Amniotic epithelial cell (primary cell): Measurements from ENCODE around the gene ZNF688.
A peak's percentile ranks its signal among the peaks of the same experiment; 100 is the strongest.
"Not testable (repeated sequence)": the region's sequence is repeated elsewhere in the genome, so short reads cannot be mapped to it uniquely, and the experiment has no call there.

Experiments used
- DNase-seq: peaks from one replicate; pipeline ENCODE4 v3.0.0-alpha.2; 2010; ENCODE audit warnings: low read depth

Gene ZNF688

DNA sequence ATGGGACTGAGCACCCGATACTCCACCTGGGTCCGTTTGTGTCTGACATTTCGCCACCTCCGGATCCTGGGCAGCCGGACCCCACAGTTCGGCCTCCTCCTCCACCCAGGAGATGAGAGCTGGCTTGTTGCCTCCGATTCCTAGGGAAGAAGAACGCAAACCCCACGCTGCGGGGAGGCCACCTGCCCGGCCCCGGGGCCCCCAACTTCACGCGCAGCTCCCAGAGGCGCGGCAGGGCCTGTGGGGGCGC is 13.9 kb downstream of the ZNF688 start:
- DNase-seq: no peak

DNA sequence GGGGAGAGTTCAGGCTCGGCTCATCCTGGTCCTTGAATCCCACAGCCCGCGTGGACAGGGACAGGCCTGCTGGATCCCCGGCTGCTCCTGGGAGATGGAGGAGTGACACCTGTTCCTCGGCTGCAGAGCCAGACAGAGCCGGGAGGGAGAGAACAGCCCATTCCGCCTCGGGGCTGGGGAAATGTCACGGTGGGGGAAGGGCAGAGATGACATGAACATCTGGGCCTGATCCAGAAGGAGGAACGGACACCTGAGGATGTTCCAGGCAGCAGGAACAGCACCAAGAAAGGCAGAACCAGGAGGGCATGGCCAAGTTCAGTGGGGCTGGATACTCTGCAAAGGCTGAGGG is 15.4 kb downstream of the ZNF688 start:
- no peak for DNase-seq

DNA sequence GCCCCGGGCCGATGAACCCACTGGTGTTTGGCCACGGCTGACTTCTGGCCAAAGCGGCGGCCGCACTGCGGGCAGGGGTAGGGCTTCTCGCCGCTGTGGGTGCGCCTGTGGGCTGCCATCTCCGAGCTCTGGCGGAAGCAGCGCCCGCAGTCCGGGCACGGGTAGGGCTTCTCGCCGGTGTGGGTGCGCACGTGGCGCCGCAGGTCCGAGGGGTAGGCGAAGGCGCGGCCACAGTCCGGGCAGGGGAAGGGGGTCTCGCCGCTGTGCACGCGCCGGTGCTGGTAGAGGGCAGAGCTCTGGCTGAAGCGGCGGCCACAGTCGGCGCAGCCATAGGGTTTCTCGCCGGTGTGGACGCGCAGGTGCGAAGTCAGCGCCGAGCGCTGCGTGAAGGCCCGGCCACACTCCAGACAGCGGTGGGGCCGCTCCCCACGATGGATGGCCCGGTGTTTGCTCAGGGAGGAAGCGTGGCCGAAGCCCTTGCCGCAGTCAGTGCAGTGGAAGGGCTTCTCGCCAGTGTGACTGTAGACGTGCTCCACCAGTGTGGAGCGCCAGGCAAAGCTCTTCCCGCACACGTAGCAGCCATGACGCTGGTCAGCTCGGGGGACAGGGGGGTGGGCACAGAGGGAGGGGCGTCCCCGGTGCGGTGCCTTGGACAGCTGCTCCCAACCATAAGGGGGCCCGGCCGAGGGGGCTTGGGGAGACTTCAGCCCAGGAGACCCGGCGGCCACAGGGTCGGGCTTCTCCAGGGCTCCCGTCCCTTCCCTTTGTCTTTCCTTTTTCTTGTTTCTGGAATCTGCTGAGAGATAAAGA is 16.0 kb downstream of the ZNF688 start:
- no peak for DNase-seq

DNA sequence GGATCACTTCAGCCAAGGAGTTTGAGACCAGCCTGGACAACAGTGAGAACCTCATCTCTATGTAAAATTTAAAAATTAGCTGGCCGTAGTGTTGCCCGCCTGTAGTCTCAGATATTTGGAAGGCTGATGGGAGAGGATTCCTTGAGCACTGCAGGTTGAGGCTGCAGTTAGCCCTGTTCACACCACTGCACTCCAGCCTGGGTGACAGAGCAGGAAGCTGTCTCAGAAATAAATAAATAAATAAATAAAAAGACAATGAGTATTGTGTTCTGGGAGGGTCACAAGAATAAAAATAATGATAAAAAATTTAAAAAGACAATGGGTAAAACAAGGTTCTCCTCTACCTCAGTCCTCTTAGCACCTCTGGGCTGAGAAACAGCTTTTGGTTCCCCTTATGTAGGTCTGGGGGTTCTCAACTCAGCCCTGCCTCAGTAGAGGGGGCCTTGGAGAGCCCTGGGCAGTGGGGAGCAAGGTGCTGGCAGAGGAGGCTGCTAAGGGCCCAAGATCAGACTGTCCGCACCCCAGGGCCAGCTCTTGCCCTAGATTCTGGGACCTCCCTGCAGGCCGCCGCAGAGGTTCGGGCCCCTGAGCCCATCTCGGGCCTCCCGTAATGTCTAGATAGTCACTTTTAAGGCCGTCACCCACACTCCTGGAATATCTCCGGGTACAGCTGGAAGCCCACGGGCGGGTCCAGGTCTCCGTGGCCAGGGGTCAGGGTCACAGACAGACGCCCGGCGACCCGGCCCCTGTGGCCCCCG is 16.8 kb downstream of the ZNF688 start:
- no peak for DNase-seq

DNA sequence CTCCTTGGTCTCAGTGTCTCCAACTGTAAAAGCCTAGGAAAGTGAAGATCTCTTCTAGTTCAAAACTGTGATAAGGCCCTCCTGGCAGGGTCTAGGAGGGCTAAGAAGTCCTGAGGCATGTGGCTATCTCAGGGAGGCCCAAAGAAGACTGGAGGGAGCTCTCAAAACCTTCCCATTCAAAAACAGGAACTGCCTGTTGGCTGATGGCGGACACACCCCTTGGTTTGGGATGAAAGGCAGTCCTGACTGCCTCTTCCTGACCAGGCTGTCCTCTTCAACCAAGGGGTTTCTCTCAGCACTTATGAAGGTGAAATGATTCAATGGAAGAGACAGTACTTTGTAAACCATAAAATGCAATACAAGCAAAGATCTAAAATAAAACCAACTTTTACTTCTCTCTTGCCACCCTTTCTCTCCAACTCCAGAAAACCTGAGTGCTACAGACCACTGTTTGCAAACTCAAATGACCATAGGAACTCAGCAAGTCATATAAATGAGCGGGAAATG is 18.1 kb downstream of the ZNF688 start:
- no peak for DNase-seq

DNA sequence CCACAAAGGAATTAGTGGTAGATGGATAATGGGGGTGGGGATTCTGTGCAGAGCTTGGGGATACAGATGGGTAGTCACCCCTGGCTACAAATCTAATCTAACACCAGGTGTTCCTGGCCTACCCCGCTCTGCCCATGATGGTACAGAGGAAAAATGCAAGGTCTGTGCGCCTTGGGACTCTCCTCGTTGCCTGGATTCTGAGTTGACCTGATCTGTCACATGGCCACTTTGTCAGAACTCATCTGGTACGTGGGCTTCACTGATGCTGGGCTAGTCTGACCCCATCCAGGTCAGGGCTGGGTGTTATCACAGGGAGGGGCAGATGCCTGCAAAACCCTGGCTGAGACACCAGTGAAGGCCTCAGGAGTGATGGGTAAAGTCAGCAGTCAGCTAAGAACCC is 18.6 kb downstream of the ZNF688 start:
- DNase-seq: no peak

DNA sequence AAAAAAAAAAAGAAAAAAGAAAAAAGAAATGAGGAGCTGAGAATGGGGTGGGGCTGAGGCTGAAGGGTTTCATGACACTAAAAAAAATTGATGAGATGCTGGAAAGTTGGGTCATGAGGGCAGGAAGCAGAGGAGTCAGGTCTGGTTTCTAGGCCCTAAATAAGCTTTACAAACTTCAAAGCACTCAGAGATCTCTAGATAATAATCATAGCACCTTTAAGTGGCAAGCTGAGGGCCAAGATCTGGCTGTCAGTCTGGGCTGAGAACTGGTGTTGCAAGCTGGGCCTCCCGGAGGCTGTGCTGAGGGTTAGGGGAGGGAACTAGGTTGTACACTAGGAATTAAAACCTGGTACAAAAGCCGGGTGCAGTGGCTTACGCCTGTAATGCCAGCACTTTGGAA is 19.7 kb downstream of the ZNF688 start:
- DNase-seq: peak; percentile 43

DNA sequence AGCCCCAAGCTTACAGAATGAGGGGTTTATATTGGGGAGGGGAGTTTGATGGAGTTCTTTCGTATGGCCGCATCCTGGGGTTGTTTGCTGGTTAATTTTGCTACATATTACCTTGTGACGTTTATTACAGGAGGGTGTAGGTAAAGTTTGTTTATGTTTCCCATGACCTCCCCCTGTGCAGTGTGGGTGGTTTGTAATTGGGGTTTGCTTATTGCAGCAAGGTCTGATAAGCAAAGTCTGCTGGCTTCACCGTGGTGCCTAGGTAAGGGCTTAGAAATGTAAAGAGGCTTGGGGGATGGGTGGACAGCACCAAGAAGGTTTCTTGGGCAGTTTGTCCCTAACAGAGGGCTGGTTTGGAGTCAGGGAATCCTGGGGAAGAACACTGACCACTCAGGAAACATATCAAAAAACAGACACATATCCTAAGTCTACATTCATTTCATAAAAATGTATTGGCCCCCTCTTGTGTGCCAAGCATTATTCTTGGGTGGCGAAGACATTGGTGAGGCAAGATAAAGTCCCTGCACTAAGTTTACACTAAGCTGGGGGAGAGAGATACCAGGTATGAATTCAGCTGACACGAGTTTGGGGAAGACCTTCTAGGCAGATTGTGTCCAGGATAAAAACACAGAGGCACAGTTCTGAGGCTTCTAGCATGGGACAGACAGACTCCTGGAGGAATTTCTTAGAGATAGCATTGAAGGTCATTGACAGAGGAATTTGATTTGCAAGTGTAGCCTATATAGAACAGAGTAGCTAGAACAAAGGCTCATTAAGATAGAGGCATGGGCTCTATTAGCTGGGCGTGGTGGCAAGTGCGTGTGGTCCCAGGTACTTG is 22.9 kb downstream of the ZNF688 start:
- DNase-seq: peak; percentile 39

DNA sequence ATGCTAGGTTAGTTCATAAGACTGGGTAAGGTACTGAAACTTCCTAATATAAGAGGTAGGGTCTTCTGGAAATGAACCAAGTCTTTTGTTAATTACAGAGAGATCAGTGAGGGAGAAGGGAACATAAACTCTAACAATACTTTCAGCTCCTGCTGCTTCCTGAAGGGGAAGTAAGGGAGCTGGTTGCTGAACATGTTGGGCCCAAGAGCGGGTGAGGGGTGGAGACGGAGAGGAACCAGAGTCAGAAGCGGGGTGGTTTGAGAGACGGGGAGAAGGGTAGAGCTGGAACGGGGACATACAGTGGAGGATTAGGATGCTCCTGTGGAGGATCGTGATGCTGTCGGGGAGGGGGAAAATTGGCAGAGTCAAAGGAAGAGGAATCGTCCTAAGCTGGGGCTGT is 25.4 kb downstream of the ZNF688 start:
- no peak for DNase-seq

DNA sequence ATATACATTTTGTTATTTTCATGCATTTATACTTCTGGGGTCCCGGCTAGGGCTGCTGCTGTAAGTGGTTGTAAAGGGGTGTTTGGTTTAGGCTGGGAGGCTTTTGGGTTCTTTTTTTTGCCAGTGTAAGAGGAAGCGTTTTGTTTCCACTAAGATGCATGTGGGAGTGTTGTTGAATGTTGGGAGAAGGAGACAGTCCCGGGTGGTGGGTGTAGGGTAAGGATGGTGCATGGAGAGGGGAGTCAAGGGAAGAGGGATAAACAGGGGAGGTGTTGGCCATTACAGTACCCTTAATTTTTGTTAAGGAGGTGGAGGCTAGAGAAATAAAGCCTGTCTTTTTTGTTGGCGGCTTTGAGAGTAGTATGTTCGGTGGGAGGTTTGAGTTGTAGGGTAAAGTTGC is 28.4 kb downstream of the ZNF688 start:
- DNase-seq: no peak

DNA sequence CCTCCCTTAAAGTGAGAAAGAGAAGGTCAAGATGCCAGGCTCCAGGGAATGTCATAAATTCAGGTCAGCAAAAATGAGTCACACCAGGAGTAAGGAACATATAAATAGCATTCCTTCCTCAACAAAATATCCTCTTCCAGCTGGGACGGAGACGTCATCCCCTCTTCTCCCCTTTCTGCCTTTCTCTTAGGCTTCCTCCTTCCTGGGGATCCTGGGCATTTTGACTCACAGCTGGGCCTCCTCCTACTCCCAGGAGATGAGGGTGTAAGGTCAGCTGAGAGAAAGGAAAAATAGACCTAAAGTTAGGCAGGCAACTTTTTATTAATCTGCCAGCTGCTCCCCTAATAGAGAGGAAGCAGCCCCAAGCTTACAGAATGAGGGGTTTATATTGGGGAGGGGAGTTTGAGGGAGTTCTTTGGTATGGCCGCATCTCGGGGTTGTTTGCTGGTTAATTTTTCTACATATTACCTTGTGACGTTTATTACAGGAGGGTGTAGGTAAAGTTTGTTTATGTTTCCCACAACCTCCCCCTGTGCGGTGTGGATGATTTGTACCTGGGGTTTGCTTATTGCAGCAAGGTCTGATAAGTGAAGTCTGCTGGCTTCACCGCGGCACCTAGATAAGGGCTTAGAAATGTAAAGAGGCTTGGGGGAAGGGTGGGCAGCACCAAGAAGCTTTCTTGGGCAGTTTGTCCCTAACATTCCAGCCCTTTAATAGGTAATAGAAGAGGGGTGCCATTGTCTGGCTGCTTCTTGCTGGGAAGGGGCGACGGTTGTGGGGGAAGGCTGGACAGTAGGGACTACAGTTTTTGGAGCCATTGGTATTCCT is 29.8 kb downstream of the ZNF688 start:
- DNase-seq: peak; percentile 89

DNA sequence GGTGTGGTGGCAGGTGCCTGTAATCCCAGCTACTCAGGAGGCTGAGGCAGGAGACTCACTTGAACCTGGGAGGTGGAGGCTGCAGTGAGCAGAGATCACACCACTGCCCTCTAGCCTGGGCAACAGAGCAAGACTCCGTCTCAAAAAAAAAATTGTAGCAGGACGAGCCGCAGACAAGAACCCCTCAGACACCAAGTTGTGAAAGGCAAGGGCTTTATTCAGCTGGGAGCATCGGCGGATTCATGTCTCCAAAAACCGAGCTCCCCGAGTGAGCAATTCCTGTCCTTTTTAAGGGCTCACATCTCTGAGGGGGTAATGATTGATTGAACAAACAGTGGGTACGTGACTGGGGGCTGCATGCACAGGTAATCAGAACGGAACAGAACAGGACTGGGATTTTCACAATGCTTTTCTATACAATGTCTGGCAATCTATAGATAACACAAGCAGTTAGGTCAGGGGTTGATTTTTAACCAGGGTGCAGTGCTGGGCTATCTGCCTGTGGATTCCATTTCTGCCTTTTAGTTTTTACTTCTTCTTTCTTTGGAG is 30.5 kb downstream of the ZNF688 start:
- DNase-seq: not testable (repeated sequence)

DNA sequence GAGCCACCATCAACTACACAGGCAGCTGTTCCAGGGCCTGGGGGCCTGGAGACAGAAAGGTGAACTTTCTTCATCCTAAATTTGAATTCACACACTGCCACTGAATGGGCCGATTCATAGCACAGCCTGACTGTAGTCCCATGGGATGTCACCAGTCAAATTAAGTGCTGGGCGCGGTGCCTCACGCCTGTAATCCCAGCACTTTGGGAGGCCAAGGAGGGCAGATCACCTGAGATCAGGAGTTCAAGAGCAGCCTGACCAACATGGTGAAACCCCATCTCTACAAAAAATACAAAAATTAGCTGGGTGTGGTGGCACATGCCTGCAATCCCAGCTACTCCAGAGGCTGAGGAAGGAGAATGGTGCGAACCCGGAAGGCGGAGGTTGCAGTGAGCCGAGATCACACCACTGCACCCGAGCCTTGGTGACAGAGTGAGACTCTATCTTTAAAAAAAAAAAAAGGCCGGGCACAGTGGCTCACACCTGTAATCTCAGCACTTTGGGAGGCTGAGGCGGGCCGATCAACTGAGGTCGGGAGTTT is 31.5 kb downstream of the ZNF688 start:
- DNase-seq: not testable (repeated sequence)

DNA sequence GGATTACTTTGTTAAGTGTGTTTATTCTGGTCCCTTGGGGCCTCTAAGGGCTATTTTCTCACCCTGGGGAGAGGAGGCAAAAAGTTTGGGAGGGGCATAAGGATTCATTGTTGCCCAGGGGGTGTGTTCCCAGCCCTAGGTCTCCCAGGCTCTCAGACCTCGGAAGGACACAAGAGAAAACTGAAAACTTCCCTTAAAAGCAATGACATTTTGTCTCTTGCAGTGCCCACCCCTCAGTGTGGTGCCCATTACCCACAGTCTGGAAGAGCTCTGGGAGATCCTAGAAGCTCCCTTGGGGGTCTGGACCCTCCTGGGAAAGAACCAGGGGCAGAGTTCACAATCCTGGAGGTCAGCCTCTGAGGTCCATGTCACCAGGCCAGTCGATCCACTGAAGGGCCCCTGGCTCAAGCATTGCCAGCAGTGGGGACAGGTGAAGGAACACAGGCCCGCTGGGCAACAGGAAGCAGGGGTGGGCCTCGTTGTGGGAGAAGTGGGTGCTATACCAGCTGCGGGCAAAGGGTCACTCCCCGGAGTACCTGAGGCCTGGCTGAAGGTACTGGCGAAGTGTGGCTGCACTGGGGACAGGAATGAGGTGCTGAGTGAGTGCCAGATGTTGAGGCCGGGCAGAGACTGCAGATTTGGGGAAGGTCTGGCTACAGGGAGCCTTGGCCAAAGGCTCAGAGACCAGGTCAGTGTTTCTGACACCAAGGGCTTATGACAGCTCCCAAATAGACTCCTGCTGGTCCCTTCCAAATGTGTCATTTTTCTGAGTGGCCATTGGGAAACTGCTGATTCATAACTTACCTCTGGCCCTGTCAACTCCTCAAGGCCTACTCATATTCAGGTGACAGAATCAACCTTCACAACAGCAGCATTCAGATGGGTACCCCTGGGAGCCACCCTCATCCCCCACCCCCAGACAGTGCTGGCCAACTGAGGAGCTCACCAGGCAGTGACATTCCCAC is 32.2 kb downstream of the ZNF688 start:
- no peak for DNase-seq

DNA sequence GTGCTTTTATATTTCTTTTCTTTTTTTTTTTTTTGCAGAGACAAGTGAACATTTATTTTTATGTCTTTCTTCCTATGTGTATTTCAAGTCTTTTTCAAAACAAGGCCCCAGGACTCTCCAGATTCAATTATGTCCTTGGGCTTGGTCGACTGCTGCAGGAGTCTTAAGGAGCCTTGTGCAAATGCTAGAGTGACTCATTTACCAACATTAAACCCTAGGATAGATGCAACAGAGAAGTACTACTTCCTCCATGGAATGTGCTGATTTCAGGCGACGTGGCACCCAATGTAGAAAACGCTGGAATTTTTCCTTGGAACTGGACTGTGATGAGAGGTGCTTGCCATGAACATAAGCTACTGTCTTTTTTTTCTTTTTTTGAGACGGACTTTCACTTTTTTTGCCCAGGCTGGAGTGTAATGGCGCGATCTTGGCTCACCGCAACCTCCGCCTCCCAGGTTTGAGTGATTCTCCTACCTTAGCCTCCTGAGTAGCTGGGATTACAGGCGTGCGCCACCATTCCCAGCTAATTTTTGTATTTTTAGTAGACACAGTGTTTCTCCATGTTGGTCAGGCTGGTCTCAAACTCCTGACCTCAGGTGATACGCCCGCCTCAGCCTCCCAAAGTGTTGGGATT is 35.0 kb downstream of the ZNF688 start:
- DNase-seq: peak; percentile 78

DNA sequence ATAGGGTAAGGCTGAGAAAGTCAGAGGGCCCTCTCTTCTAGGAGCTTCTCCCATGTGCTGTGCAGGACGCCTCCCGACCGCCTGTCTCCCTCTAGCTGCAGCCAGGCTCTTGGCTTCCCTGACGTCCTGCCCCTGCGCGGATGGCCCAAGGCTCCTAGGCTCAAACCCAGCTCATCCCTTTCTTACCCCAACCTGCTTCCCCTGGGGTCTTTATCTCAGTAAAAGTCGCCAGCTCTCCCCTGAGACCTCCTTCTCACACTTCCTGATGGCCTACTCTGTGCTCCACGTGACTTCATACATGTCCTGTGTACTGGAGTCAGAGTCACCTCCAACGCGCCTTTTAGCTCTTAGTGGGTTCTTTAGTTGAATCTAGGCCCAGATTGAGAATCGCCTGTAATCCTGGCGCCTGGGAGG is 35.7 kb downstream of the ZNF688 start:
- peak; percentile 74 for DNase-seq

DNA sequence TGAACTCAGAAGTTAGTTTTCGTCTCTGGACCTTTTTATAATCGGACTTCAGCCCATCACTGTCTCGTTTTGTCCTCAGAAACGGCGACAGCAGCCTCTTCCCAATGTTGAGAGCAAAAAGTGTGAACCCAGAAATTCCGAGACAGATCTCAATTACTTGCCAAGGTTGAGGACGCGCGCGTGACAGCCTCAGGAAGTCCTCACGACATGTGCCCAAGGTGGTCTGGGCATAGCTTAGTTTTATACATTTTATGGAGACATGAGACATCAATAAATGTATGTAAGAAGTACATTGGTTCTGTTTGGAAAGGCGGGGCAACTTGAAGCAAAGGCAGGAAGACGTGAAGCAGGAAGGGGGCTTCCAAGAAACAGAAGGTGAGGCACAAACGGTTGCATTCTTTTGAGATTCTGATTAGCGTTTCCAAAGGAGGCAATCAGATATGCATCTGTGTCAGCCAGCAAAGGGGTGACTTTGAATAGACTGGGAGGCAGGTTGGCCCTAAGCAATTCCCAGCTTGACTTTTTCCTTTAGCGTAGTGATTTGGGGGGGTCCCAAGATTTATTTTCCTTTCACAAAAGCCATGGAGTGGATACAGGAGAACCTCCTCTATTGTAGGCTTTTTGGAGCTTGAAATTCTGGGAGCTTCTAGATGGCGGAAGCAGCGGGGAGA is 36.3 kb downstream of the ZNF688 start:
- peak; percentile 15 for DNase-seq

DNA sequence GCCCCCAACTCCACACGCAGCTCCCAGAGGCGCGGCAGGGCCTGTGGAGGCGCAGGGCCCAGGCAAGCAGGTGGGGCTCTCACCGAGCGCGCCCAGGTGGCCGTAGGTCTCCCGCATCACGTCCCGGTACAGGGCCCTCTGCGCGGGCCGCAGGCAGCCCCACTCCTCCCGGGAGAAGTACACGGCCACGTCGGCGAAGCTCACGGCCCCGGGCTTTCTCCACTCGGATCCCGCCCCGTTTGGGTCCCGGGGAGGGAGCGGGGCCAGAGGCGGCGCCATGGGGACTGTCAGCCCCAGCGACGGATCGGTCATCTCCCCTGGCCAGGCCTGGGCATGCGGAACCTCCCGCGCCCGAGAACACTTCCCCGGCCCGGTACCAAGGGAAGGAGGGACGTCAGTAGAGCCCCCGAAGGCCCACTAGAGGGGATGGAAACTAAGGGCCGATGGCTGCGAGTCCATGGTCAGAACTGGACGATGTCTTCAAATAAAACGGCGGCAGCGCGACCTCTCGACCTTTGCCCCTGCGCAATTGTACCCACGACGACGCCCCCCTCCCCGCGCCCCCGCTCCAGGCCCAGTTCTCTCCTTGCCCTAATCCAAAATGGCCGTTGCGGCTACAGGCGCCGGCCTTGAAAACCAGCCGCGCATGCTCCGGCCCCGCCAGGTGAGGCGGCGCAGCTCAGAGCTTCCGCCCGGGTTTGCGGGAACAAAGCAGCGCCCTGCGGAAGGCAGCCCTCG is 37.0 kb downstream of the ZNF688 start, which contains the start of gene ZNF747:
Gene ZNF747 (minus strand): TSS at position 491 of the 738 bp plus-strand sequence. CDS start 179 bp downstream, at position 312.
- peak; percentile 80 for DNase-seq
